Lower leg skin (tissue), 3 donors: ENCODE results near the gene EFCAB11.

Experiments
- CTCF ChIP-seq, 3 donors: fragments of 450-650 bp; IDR thresholded peaks; one replicate each; pipeline ENCODE4 v1.5.1; 2016; ENCODE audit warnings: antibody characterized with exemption in 3 of 3, mild to moderate bottlenecking in 3 of 3, moderate library complexity in 2 of 3
- POLR2A ChIP-seq, 2 donors: fragments of 450-650 bp; IDR thresholded peaks; one replicate each; pipeline ENCODE4 v1.6.1; 2016 to 2017; ENCODE audit warnings: antibody characterized with exemption in 2 of 2, mild to moderate bottlenecking in 1 of 2, moderate library complexity in 1 of 2

- TF ChIP-seq CTCF (IDR thresholded peaks at IDR 0.05): no peak
- TF ChIP-seq POLR2A (IDR thresholded peaks at IDR 0.05): no peak
Observed at GRCh38 chr14:89927186-89927865, 27.2 kb downstream of the EFCAB11 start.
